ENCODE measurements around the gene RNF44.

DNA sequence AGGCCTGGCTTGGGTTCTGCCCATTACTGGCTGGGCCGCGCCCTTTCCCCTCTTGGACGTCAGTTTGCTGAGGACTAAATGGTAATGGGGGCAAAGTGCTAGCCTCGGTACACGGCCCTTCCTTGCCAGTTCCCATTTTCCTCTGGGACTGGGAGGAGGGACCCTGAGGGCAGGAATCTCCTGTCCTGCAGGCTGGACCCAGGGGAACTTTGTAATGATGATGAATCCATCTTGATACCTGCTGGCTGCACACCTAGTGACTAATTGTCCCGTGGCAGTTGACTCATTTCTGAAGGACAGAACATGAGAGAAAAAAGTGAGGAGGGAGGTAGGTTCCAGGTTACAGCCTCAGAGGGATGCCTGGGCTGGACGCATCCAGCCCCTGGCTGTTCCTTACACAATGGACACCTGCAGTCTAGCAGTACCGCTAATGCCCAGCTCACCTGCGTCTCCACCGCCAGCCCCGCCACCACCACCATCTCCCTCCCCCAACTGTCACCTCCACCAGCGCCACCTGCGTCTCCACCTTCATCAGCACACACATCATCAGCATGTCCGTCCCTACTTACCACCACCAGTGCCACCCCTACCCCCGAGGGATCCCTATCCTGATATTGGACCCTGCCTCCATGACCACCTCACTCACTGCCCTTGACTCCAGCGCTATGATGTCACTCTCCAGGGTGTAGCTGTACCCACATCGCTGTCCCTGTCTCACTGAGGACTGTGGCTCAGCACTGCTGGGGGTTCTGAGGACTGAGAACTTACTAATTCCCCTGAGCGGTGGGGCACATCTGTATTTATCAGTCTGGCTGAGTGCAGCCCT, 16.3 kb upstream of the RNF44 start:
- no peak for TF ChIP-seq CTCF (conservative IDR thresholded peaks at IDR 0.05; ENCODE audit: low read depth, low read length)
- TF ChIP-seq MAFK (IDR thresholded peaks at IDR 0.05; ENCODE audit: low read depth, low read length): no peak
- no peak for TF ChIP-seq USF2 (IDR thresholded peaks at IDR 0.05; ENCODE audit: low read depth, low read length)

Data from IMR-90 (cell line).